ENCODE measurements around the gene URM1.

Gene URM1

GRCh38 chr9:128424268-128424780 is 53.1 kb downstream of the URM1 start:
- H3K9ac ChIP-seq (ENCODE audit: low read length): no peak overlapping the region
- H3K4me1 ChIP-seq (ENCODE audit: control insufficient read depth, insufficient read depth, low read length): peaks cover 4% of the 10 kb centered on the region
- no peak overlapping the region for H3K4me3 ChIP-seq (ENCODE audit: low read length)
- peaks cover 14% of the 10 kb centered on the region for H3K36me3 ChIP-seq (ENCODE audit: control insufficient read depth, insufficient read depth, low read length, severe bottlenecking)
- H3K9me3 ChIP-seq (ENCODE audit: control insufficient read depth, low read length): no peaks in the 10 kb centered on the region
- H3K27me3 ChIP-seq (replicated peaks; ENCODE audit: control insufficient read depth, insufficient read depth, low read length): no peaks in the 10 kb centered on the region
- DNase-seq (ENCODE audit: low read depth): no peak

GRCh38 chr9:128428644-128429512 is 57.7 kb downstream of the URM1 start:
- Histone ChIP-seq H3K9ac (ENCODE audit: low read length) (no peak overlapping the region), H3K36me3 (ENCODE audit: control insufficient read depth, insufficient read depth, low read length, severe bottlenecking) (peaks cover 14% of the 10 kb centered on the region), H3K27me3 (replicated peaks; ENCODE audit: control insufficient read depth, insufficient read depth, low read length) (no peaks in the 10 kb centered on the region), H3K4me1 (ENCODE audit: control insufficient read depth, insufficient read depth, low read length) (no peaks in the 10 kb centered on the region), H3K4me3 (ENCODE audit: low read length) (no peak overlapping the region), H3K9me3 (ENCODE audit: control insufficient read depth, low read length) (no peaks in the 10 kb centered on the region)
- DNase-seq (ENCODE audit: low read depth): no peak

GRCh38 chr9:128429513-128430086 is 58.4 kb downstream of the URM1 start:
- no peak overlapping the region for H3K4me3 ChIP-seq (ENCODE audit: low read length)
- H3K27me3 ChIP-seq (replicated peaks; ENCODE audit: control insufficient read depth, insufficient read depth, low read length): no peaks in the 10 kb centered on the region
- no peaks in the 10 kb centered on the region for H3K4me1 ChIP-seq (ENCODE audit: control insufficient read depth, insufficient read depth, low read length)

GRCh38 chr9:128431207-128431606 is 60.0 kb downstream of the URM1 start:
- no peaks in the 10 kb centered on the region for H3K27me3 ChIP-seq (replicated peaks; ENCODE audit: control insufficient read depth, insufficient read depth, low read length)
- no peak overlapping the region for H3K4me3 ChIP-seq (ENCODE audit: low read length)
- peaks cover 7% of the 10 kb centered on the region for H3K36me3 ChIP-seq (ENCODE audit: control insufficient read depth, insufficient read depth, low read length, severe bottlenecking)
- no peaks in the 10 kb centered on the region for H3K9me3 ChIP-seq (ENCODE audit: control insufficient read depth, low read length)
- no peak for DNase-seq (ENCODE audit: low read depth)
- H3K4me1 ChIP-seq (ENCODE audit: control insufficient read depth, insufficient read depth, low read length): no peaks in the 10 kb centered on the region
- no peak overlapping the region for H3K9ac ChIP-seq (ENCODE audit: low read length)

More at GRCh38 chr9:128429513-128430086, 58.4 kb downstream of the URM1 start:
- Histone ChIP-seq H3K36me3 (ENCODE audit: control insufficient read depth, insufficient read depth, low read length, severe bottlenecking) (peaks cover 10% of the 10 kb centered on the region), H3K9ac (ENCODE audit: low read length) (no peak overlapping the region), H3K9me3 (ENCODE audit: control insufficient read depth, low read length) (no peaks in the 10 kb centered on the region)
- no peak for DNase-seq (ENCODE audit: low read depth)

- H3K4me3 ChIP-seq (ENCODE audit: low read length): no peak overlapping the region
- H3K27me3 ChIP-seq (replicated peaks; ENCODE audit: control insufficient read depth, insufficient read depth, low read length): no peaks in the 10 kb centered on the region
- peaks cover 3% of the 10 kb centered on the region for H3K36me3 ChIP-seq (ENCODE audit: control insufficient read depth, insufficient read depth, low read length, severe bottlenecking)
- no peak overlapping the region for H3K9ac ChIP-seq (ENCODE audit: low read length)
- no peaks in the 10 kb centered on the region for H3K9me3 ChIP-seq (ENCODE audit: control insufficient read depth, low read length)
- DNase-seq (ENCODE audit: low read depth): no peak
- H3K4me1 ChIP-seq (ENCODE audit: control insufficient read depth, insufficient read depth, low read length): no peaks in the 10 kb centered on the region
Measured at GRCh38 chr9:128434340-128434739, 63.2 kb downstream of the URM1 start.

- Histone ChIP-seq H3K9ac (ENCODE audit: low read length) (no peak overlapping the region), H3K36me3 (ENCODE audit: control insufficient read depth, insufficient read depth, low read length, severe bottlenecking) (peaks cover 3% of the 10 kb centered on the region), H3K9me3 (ENCODE audit: control insufficient read depth, low read length) (no peaks in the 10 kb centered on the region), H3K4me3 (ENCODE audit: low read length) (no peak overlapping the region), H3K4me1 (ENCODE audit: control insufficient read depth, insufficient read depth, low read length) (no peaks in the 10 kb centered on the region), H3K27me3 (replicated peaks; ENCODE audit: control insufficient read depth, insufficient read depth, low read length) (no peaks in the 10 kb centered on the region)
- DNase-seq (ENCODE audit: low read depth): no peak
Measured at GRCh38 chr9:128435611-128436010, 64.4 kb downstream of the URM1 start.

- Histone ChIP-seq H3K4me3 (ENCODE audit: low read length) (no peak overlapping the region), H3K9me3 (ENCODE audit: control insufficient read depth, low read length) (no peaks in the 10 kb centered on the region), H3K4me1 (ENCODE audit: control insufficient read depth, insufficient read depth, low read length) (no peaks in the 10 kb centered on the region), H3K36me3 (ENCODE audit: control insufficient read depth, insufficient read depth, low read length, severe bottlenecking) (peaks cover 3% of the 10 kb centered on the region), H3K27me3 (replicated peaks; ENCODE audit: control insufficient read depth, insufficient read depth, low read length) (no peaks in the 10 kb centered on the region), H3K9ac (ENCODE audit: low read length) (no peak overlapping the region)
- peak; percentile 85 for DNase-seq (ENCODE audit: low read depth)
Measured at GRCh38 chr9:128438343-128439109, 67.4 kb downstream of the URM1 start.

- no peak for DNase-seq (ENCODE audit: low read depth)
- Histone ChIP-seq H3K36me3 (ENCODE audit: control insufficient read depth, insufficient read depth, low read length, severe bottlenecking) (peaks cover 3% of the 10 kb centered on the region), H3K9me3 (ENCODE audit: control insufficient read depth, low read length) (no peaks in the 10 kb centered on the region), H3K4me3 (ENCODE audit: low read length) (no peak overlapping the region), H3K27me3 (replicated peaks; ENCODE audit: control insufficient read depth, insufficient read depth, low read length) (no peaks in the 10 kb centered on the region), H3K4me1 (ENCODE audit: control insufficient read depth, insufficient read depth, low read length) (no peaks in the 10 kb centered on the region), H3K9ac (ENCODE audit: low read length) (no peak overlapping the region)
Measured at GRCh38 chr9:128439273-128439672, 68.1 kb downstream of the URM1 start.

Data from adipocyte (in vitro differentiated cells).